ENCODE results near the gene FGD2.

The FGD2 gene

DNA sequence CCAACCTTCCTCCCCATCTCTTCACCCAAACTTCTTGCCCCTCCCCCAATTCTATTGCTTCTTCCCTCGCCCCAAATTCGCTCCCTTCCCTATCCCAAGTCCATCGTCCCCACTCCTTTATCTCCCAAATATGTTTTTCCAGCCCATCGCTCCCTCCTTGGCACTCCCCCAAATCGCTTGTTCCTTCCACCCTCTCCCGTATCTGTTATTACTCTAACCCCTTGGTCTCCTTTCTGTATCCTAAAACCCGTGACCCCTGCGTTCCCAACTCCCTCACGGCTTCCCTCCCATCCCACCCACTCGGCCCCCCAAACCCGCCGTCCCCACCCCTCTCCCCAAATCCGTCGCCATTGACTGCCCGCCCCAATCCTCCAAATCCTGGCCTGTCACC is 20.0 kb upstream of the FGD2 start:
- TF ChIP-seq, protein P1, sequence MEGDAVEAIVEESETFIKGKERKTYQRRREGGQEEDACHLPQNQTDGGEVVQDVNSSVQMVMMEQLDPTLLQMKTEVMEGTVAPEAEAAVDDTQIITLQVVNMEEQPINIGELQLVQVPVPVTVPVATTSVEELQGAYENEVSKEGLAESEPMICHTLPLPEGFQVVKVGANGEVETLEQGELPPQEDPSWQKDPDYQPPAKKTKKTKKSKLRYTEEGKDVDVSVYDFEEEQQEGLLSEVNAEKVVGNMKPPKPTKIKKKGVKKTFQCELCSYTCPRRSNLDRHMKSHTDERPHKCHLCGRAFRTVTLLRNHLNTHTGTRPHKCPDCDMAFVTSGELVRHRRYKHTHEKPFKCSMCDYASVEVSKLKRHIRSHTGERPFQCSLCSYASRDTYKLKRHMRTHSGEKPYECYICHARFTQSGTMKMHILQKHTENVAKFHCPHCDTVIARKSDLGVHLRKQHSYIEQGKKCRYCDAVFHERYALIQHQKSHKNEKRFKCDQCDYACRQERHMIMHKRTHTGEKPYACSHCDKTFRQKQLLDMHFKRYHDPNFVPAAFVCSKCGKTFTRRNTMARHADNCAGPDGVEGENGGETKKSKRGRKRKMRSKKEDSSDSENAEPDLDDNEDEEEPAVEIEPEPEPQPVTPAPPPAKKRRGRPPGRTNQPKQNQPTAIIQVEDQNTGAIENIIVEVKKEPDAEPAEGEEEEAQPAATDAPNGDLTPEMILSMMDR (IDR thresholded peaks at IDR 0.05; ENCODE audit: low read depth, low read length, poor library complexity, severe bottlenecking), result no peak
- no peak for TF ChIP-seq EZH2phosphoT487 (IDR thresholded peaks at IDR 0.05; ENCODE audit: borderline replicate concordance, low read length)
- Histone ChIP-seq H3K27ac (ENCODE audit: low read depth, low read length) (peak overlapping the region; percentile 16), H3K79me2 (ENCODE audit: control insufficient read depth, low read length) (peaks cover 61% of the 10 kb centered on the region), H3K36me3 (ENCODE audit: control insufficient read depth, low read length) (peaks cover 30% of the 10 kb centered on the region), H4K20me1 (ENCODE audit: control insufficient read depth, insufficient read depth, low read depth, low read length) (peaks cover 19% of the 10 kb centered on the region), H3K27me3 (ENCODE audit: control insufficient read depth, low read length) (0 out of 2 replicates have a peak, but pooled peaks cover 5% of the 10 kb centered on the region), H3K4me1 (ENCODE audit: control insufficient read depth, low read length) (peaks cover 33% of the 10 kb centered on the region), H3F3A (ENCODE audit: control insufficient read depth, insufficient read depth) (0 out of 2 replicates have a peak, but pooled peaks cover 5% of the 10 kb centered on the region), H3K4me3 (ENCODE audit: low read length) (peak overlapping the region; percentile 77), H3K9me2 (replicated peaks; ENCODE audit: control insufficient read depth, low read length) (no peaks in the 10 kb centered on the region), H3K9me3 (ENCODE audit: control insufficient read depth, insufficient read depth, low read length) (no peaks in the 10 kb centered on the region), H3K4me2 (ENCODE audit: low read length) (peak overlapping the region; percentile 75)

DNA sequence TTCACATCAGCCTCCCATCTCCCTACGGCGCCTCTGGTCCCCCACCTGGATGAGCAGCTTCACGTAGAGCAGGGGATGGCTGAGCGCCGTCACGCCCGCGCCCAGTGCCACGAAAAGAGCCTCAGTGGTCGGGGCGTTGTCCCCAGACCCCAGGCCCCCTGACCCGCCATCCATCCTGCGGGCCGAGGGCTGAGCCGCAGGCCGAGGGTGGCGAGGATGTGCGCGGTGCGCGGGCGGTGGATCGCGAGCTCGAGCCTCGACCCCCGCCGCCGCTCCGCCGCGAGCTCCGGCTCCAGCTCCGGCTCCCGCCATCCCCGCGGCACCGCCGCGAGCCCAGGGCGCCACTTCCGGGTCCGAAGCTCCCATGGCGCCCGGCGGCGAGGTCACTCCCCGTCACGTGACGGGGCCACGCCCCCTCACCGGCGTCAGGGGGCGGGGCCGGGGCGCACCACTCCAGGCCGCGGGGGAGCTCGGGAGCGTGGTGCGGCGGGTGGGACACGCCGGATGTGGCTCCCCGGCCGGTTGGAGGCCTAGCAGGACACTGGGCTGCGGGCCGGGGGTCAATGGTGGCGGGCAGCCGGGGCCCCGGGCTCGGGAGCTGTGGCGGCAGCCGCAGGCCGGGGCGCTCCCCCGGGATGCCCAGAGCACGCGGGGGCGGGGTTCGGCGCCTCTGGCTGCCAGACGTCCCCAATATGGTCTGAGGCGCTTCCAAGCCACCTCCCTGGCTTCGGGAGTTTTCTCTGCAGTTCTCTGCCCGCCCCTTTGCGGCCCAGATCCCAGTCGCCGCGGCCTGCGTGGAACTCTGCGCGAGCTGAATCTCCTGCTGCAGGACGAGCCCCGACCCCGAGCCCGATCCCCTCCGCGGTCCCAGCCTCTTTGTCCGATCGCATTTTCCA is 19.4 kb upstream of the FGD2 start, which contains the start of gene MTCH1:
Gene MTCH1 (minus strand): TSS at position 389 of the 896 bp plus-strand sequence. CDS start 23 bp downstream, at position 366.
- peaks cover 9% of the 10 kb centered on the region; the same call in 1 of the 2 replicates for H3K27me3 ChIP-seq (ENCODE audit: control insufficient read depth, low read length)
- H3K4me2 ChIP-seq (ENCODE audit: low read length), result peak within 1 kb of the TSS; percentile 75
- peaks cover 54% of the 10 kb centered on the region for H3K79me2 ChIP-seq (ENCODE audit: control insufficient read depth, low read length)
- H3K4me1 ChIP-seq (ENCODE audit: control insufficient read depth, low read length), result peaks cover 33% of the 10 kb centered on the region
- H3K27ac ChIP-seq (ENCODE audit: low read depth, low read length), result peak within 1 kb of the TSS; percentile 16
- H3K4me3 ChIP-seq (ENCODE audit: low read length), result peak within 1 kb of the TSS; percentile 77
- H3K9me3 ChIP-seq (ENCODE audit: control insufficient read depth, insufficient read depth, low read length), result no peaks in the 10 kb centered on the region
- H3F3A ChIP-seq (ENCODE audit: control insufficient read depth, insufficient read depth), result 0 out of 2 replicates have a peak, but pooled peaks cover 5% of the 10 kb centered on the region
- no peak for TF ChIP-seq EZH2phosphoT487 (IDR thresholded peaks at IDR 0.05; ENCODE audit: borderline replicate concordance, low read length)
- TF ChIP-seq, protein P1 (IDR thresholded peaks at IDR 0.05; ENCODE audit: low read depth, low read length, poor library complexity, severe bottlenecking), result no peak
- H3K9me2 ChIP-seq (replicated peaks; ENCODE audit: control insufficient read depth, low read length), result no peaks in the 10 kb centered on the region
- peaks cover 15% of the 10 kb centered on the region; the same call in 1 of the 2 replicates for H4K20me1 ChIP-seq (ENCODE audit: control insufficient read depth, insufficient read depth, low read depth, low read length)
- H3K36me3 ChIP-seq (ENCODE audit: control insufficient read depth, low read length), result peaks cover 25% of the 10 kb centered on the region

DNA sequence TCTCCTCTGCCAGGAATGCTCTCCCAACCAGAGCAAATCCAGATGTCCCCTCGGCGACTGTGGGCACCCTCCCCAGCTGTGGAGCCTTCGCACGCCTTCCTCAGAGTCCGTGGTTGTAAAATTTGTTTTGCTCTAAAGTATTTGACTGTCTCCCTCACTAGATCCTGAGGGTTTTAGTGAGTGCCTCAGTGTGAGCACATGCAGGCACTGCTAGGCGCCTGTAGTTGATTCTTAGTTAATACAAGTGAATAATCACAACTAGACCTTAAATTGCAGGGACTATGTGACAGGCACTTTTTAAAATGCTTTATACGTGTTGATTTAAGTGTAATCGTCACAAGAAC is 18.8 kb upstream of the FGD2 start:
- Histone ChIP-seq H3K36me3 (ENCODE audit: control insufficient read depth, low read length) (peaks cover 20% of the 10 kb centered on the region), H3F3A (ENCODE audit: control insufficient read depth, insufficient read depth) (0 out of 2 replicates have a peak, but pooled peaks cover 5% of the 10 kb centered on the region), H3K79me2 (ENCODE audit: control insufficient read depth, low read length) (peaks cover 48% of the 10 kb centered on the region), H4K20me1 (ENCODE audit: control insufficient read depth, insufficient read depth, low read depth, low read length) (peaks cover 11% of the 10 kb centered on the region; the same call in 1 of the 2 replicates), H3K27me3 (ENCODE audit: control insufficient read depth, low read length) (peaks cover 11% of the 10 kb centered on the region), H3K4me2 (ENCODE audit: low read length) (peak overlapping the region; percentile 75), H3K9me2 (replicated peaks; ENCODE audit: control insufficient read depth, low read length) (no peaks in the 10 kb centered on the region), H3K9me3 (ENCODE audit: control insufficient read depth, insufficient read depth, low read length) (no peaks in the 10 kb centered on the region), H3K4me1 (ENCODE audit: control insufficient read depth, low read length) (peaks cover 33% of the 10 kb centered on the region), H3K4me3 (ENCODE audit: low read length) (peak overlapping the region; percentile 77), H3K27ac (ENCODE audit: low read depth, low read length) (peak overlapping the region; percentile 16)
- TF ChIP-seq, protein P1 (IDR thresholded peaks at IDR 0.05; ENCODE audit: low read depth, low read length, poor library complexity, severe bottlenecking), result no peak
- no peak for TF ChIP-seq EZH2phosphoT487 (IDR thresholded peaks at IDR 0.05; ENCODE audit: borderline replicate concordance, low read length)
